ENCODE data around the gene SUSD5. TPM values are rescaled to one million over a fixed set of nuclear protein-coding genes. Genes with fewer than 3 reads are reported as not detected.
"Not testable (repeated sequence)": the region's sequence is repeated elsewhere in the genome, so short reads cannot be mapped to it uniquely, and the experiment has no call there.

SUSD5 gene
- total and polyA plus RNA-seq, 4 donors = 46.3 to 230 (median 140) TPM

DNA sequence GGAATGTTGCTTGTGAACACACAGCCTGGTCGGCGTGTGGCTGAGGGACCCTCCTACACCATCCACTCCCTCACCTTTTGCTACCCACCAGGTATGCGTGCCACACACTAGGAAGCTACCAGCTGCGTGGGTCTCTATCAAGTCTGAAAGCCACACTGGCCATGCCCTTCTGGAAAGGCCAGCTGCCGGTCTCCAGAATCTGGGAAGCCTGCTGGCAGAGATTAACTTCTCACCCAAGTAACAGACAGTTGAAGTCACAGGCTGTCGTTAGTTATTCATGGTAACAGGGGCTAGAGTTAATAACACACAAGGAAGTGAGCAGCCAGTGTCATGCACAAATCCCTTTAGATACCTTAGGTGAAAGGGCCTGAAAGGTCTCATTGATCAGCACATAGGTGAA lies 48.1 kb downstream of the SUSD5 start:
- Histone ChIP-seq H3K4me3 (ENCODE audit: low read length in 2 of 2) (no peak overlapping the region), H3K36me3 (ENCODE audit: control insufficient read depth in 1 of 2, insufficient read depth in 2 of 2, low read length in 1 of 2) (peaks cover 0 to 1% of the 10 kb centered on the region in 2 donors), H3K9me3 (ENCODE audit: control insufficient read depth, low read length) (no peaks in the 10 kb centered on the region), H3K4me1 (ENCODE audit: control insufficient read depth in 1 of 2, insufficient read depth in 2 of 2, low read length in 2 of 2) (peaks cover 4 to 7% of the 10 kb centered on the region in 2 donors), H3K27ac (ENCODE audit: low read depth in 1 of 2, low read length in 2 of 2) (peak overlapping the region; percentile 39 to 55), H3K27me3 (ENCODE audit: control insufficient read depth in 1 of 2, insufficient read depth in 2 of 2, low read length in 1 of 2) (no peaks in the 10 kb centered on the region)
- ATAC-seq (ENCODE audit: low FRiP score) = no peak
- 66 to 69% methylated on average over 6 of the region's 6 CpGs for WGBS, 2 donors
- no peak for DNase-seq
- intact Hi-C loops (cut with DNase I) = no loop called here

DNA sequence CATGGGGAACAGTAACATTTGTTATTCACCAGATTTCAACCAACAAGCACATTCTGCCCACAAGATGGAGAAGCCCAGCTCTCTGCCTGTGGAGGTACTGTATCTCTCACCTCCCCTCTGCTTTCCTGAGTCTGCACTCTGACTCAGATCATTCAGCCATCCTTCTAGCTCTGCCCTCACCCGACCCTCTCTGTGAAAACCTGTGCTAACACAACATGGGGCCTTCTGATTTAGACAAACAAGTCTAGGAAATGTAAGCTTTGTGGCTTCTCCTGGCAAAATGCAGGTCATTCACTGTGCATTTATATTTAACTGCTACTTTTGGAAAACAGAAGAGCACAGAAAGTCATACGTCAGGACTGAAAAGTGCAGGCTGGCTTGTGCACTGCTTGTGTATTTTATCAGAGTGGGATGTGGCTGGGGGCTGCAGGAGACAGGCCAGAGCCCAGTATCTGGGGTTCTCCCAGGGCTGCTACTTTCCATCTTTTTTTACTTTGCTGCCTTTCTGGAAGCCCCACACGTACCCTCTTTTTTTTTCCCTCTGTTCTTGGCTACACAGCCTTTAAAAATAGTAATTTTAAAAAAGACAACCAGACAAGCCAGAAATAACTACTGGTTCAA lies 50.8 kb downstream of the SUSD5 start:
- 2 to 5% methylated on average over 3 of the region's 3 CpGs for WGBS, 2 donors
- intact Hi-C loops (cut with DNase I) = loop anchor here in 1 of 2 donors (5.0 kb wide), 1 partner anchor 34 kb away; no protein-coding TSS in a partner anchor
- no peak overlapping the region for H3K4me3 ChIP-seq (ENCODE audit: low read length in 2 of 2)
- ATAC-seq (ENCODE audit: low FRiP score) = peak; percentile 73
- no peaks in the 10 kb centered on the region for H3K27me3 ChIP-seq (ENCODE audit: control insufficient read depth in 1 of 2, insufficient read depth in 2 of 2, low read length in 1 of 2)
- H3K4me1 ChIP-seq (ENCODE audit: control insufficient read depth in 1 of 2, insufficient read depth in 2 of 2, low read length in 2 of 2) = peaks cover 0 to 4% of the 10 kb centered on the region in 2 donors
- H3K9me3 ChIP-seq (ENCODE audit: control insufficient read depth, low read length) = no peaks in the 10 kb centered on the region
- no peaks in the 10 kb centered on the region for H3K36me3 ChIP-seq (ENCODE audit: control insufficient read depth in 1 of 2, insufficient read depth in 2 of 2, low read length in 1 of 2)
- DNase-seq = no peak
- H3K27ac ChIP-seq (ENCODE audit: low read depth in 1 of 2, low read length in 2 of 2) = peak overlapping the region; percentile 73 to 93

DNA sequence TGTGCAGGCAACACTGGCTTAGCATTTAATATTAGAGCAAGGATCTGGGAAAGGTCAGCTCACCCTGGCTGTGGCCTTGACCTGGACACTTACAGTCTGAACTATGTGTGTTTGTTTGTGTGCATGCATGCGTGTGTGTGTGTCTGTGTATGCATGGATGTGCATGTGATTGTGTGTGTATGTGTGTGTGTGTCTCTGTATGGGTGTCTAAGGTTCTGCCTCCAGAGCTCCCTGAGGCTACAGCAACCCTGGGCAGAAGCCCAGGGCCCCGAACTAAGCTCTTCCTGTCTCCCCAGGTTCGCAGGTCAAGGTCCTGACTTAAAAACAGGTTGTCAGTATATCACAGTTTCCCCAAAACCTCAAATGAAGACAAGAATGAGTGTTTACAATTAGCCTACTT lies 51.3 kb downstream of the SUSD5 start:
- H3K4me3 ChIP-seq (ENCODE audit: low read length in 2 of 2) = no peak overlapping the region
- no peaks in the 10 kb centered on the region for H3K9me3 ChIP-seq (ENCODE audit: control insufficient read depth, low read length)
- peaks cover 0 to 4% of the 10 kb centered on the region in 2 donors for H3K4me1 ChIP-seq (ENCODE audit: control insufficient read depth in 1 of 2, insufficient read depth in 2 of 2, low read length in 2 of 2)
- no peaks in the 10 kb centered on the region for H3K27me3 ChIP-seq (ENCODE audit: control insufficient read depth in 1 of 2, insufficient read depth in 2 of 2, low read length in 1 of 2)
- peak; percentile 31 for ATAC-seq (ENCODE audit: low FRiP score)
- no peaks in the 10 kb centered on the region for H3K36me3 ChIP-seq (ENCODE audit: control insufficient read depth in 1 of 2, insufficient read depth in 2 of 2, low read length in 1 of 2)
- intact Hi-C loops (cut with DNase I) = loop anchor here in 1 of 2 donors (5.0 kb wide), 1 partner anchor 35 kb away; no protein-coding TSS in a partner anchor
- DNase-seq = no peak
- WGBS, 2 donors = 55 to 59% methylated on average over 3 of the region's 3 CpGs
- peak overlapping the region; percentile 66 to 93 for H3K27ac ChIP-seq (ENCODE audit: low read depth in 1 of 2, low read length in 2 of 2)

DNA sequence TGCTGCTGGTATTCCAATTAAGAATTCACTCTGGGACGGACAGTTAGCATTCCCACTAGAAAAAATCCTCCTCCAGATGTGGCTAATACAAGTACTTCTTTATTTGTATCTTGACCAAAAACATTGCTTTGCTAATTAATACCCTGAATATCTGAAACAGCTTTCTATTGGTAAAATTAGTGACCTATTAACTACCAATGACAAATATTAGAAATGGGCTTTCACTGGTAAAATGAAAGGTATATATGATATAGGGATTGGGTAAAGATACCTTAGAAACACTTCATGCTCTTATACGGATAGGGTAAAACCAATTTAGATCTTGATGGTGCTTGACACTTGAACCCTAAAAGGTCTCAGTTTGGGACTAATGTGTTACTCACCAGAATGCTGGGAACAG lies 52.5 kb downstream of the SUSD5 start:
- H3K27ac ChIP-seq (ENCODE audit: low read depth in 1 of 2, low read length in 2 of 2) = peak overlapping the region; percentile 3 to 84
- 87 to 92% methylated on average over 2 of the region's 2 CpGs for WGBS, 2 donors
- DNase-seq (no peak), ATAC-seq (ENCODE audit: low FRiP score) (no peak)
- no peaks in the 10 kb centered on the region for H3K27me3 ChIP-seq (ENCODE audit: control insufficient read depth in 1 of 2, insufficient read depth in 2 of 2, low read length in 1 of 2)
- no peaks in the 10 kb centered on the region for H3K36me3 ChIP-seq (ENCODE audit: control insufficient read depth in 1 of 2, insufficient read depth in 2 of 2, low read length in 1 of 2)
- intact Hi-C loops (cut with DNase I) = loop anchor here in 1 of 2 donors (5.0 kb wide), 1 partner anchor 36 kb away; no protein-coding TSS in a partner anchor
- H3K9me3 ChIP-seq (ENCODE audit: control insufficient read depth, low read length) = no peaks in the 10 kb centered on the region
- peaks cover 0 to 4% of the 10 kb centered on the region in 2 donors for H3K4me1 ChIP-seq (ENCODE audit: control insufficient read depth in 1 of 2, insufficient read depth in 2 of 2, low read length in 2 of 2)
- H3K4me3 ChIP-seq (ENCODE audit: low read length in 2 of 2) = no peak overlapping the region

DNA sequence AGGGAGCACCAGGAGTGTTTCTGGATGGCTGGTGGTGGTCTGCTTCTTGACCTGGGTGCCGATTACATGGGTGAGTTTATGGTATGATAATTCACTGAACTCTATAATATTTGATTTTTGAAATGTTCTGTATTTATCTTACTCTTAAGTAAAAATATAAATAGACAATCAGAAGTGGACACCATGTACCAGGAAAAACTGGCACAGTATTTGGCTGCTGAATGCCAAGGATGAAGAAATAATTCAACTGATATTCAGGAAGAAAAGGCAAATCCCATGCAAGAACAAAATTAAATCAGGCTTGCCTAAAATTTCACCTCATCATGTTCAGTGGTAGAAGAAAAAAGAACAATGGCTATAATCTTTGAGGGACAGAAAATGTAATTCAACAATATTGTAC lies 53.2 kb downstream of the SUSD5 start:
- DNase-seq (no peak), ATAC-seq (ENCODE audit: low FRiP score) (no peak)
- Histone ChIP-seq H3K4me3 (ENCODE audit: low read length in 2 of 2) (no peak overlapping the region), H3K4me1 (ENCODE audit: control insufficient read depth in 1 of 2, insufficient read depth in 2 of 2, low read length in 2 of 2) (peaks cover 0 to 4% of the 10 kb centered on the region in 2 donors), H3K27me3 (ENCODE audit: control insufficient read depth in 1 of 2, insufficient read depth in 2 of 2, low read length in 1 of 2) (no peaks in the 10 kb centered on the region), H3K9me3 (ENCODE audit: control insufficient read depth, low read length) (no peaks in the 10 kb centered on the region), H3K27ac (ENCODE audit: low read depth in 1 of 2, low read length in 2 of 2) (peak overlapping the region; percentile 46 to 85), H3K36me3 (ENCODE audit: control insufficient read depth in 1 of 2, insufficient read depth in 2 of 2, low read length in 1 of 2) (no peaks in the 10 kb centered on the region)
- 11 to 55% methylated on average over 1 of the region's 1 CpG for WGBS, 2 donors
- intact Hi-C loops (cut with DNase I) = loop anchor here in 1 of 2 donors (5.0 kb wide), 1 partner anchor 37 kb away; no protein-coding TSS in a partner anchor

DNA sequence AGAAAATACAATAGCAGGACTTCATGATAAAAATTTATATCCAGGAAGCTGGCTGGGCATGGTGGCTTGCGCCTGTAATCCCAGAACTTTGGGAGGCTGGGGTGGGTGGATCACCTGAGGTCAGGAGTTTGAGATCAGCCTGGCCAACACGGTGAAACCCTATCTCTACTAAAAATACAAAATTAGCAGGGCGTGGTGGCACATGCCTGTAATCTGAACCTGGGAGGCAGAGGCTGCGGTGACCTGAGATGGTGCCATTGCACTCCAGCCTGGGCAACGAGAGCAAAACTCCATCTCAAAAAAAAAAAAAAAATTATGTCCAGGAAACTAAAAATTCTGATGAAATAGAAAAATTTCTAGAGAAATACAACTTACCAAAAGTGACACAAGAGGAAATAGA lies 56.0 kb downstream of the SUSD5 start:
- H3K27ac ChIP-seq (ENCODE audit: low read depth in 1 of 2, low read length in 2 of 2); intact Hi-C loops (cut with DNase I); ATAC-seq (ENCODE audit: low FRiP score); H3K36me3 ChIP-seq (ENCODE audit: control insufficient read depth in 1 of 2, insufficient read depth in 2 of 2, low read length in 1 of 2); DNase-seq; H3K4me3 ChIP-seq (ENCODE audit: low read length in 2 of 2); H3K9me3 ChIP-seq (ENCODE audit: control insufficient read depth, low read length); H3K4me1 ChIP-seq (ENCODE audit: control insufficient read depth in 1 of 2, insufficient read depth in 2 of 2, low read length in 2 of 2); H3K27me3 ChIP-seq (ENCODE audit: control insufficient read depth in 1 of 2, insufficient read depth in 2 of 2, low read length in 1 of 2): not testable (repeated sequence)
- 89 to 93% methylated on average over 5 of the region's 5 CpGs for WGBS, 2 donors

DNA sequence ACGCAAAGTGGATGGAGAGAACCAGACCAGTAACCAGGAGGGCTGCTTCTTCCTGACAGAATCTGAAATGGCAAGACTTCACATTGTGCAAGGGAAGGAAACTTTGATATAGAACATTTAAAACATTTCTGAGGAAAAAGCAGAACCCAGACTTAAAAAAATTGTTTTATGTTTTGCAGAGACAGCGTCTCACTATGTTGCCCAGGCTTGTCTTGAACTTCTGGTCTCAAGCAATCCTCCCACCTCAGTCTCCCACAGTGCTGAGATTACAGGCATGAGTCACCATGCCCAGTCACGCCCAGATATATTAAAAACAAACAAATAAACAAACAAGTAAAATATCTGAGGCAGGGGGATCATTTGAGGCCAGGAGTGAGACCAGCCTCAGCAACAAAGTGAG lies 58.6 kb downstream of the SUSD5 start:
- intact Hi-C loops (cut with DNase I) = no loop called here
- Histone ChIP-seq H3K4me3 (ENCODE audit: low read length in 2 of 2) (no peak overlapping the region), H3K27ac (ENCODE audit: low read depth in 1 of 2, low read length in 2 of 2) (peak overlapping the region; percentile 6 to 69), H3K36me3 (ENCODE audit: control insufficient read depth in 1 of 2, insufficient read depth in 2 of 2, low read length in 1 of 2) (peaks cover 0 to 1% of the 10 kb centered on the region in 2 donors), H3K27me3 (ENCODE audit: control insufficient read depth in 1 of 2, insufficient read depth in 2 of 2, low read length in 1 of 2) (no peaks in the 10 kb centered on the region), H3K9me3 (ENCODE audit: control insufficient read depth, low read length) (no peaks in the 10 kb centered on the region), H3K4me1 (ENCODE audit: control insufficient read depth in 1 of 2, insufficient read depth in 2 of 2, low read length in 2 of 2) (peaks cover 2 to 8% of the 10 kb centered on the region in 2 donors)
- ATAC-seq (ENCODE audit: low FRiP score) (no peak), DNase-seq (no peak)
- WGBS, 2 donors = 85 to 87% methylated on average over 3 of the region's 3 CpGs

DNA sequence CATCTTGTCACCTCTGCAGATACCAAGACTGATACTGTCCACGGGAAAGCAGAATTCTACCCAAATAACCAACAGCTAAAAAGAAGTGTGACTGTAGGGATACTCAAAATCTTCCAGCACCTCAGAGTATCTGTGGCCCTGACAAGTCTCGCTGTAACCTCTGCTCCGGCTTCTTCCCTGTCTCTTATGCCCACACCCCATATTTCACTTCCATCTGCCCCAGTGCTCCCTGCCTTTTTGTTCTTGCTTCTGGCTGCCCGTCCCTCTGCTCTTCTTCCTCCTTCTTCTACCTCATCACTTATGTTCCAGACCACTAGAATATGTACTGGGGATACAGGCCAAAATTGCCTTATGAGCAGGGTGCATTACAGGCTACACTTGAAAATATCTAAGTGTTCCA lies 59.4 kb downstream of the SUSD5 start:
- Histone ChIP-seq H3K36me3 (ENCODE audit: control insufficient read depth in 1 of 2, insufficient read depth in 2 of 2, low read length in 1 of 2) (peaks cover 0 to 1% of the 10 kb centered on the region in 2 donors), H3K4me3 (ENCODE audit: low read length in 2 of 2) (no peak overlapping the region), H3K27me3 (ENCODE audit: control insufficient read depth in 1 of 2, insufficient read depth in 2 of 2, low read length in 1 of 2) (no peaks in the 10 kb centered on the region), H3K27ac (ENCODE audit: low read depth in 1 of 2, low read length in 2 of 2) (no peak overlapping the region), H3K4me1 (ENCODE audit: control insufficient read depth in 1 of 2, insufficient read depth in 2 of 2, low read length in 2 of 2) (peaks cover 2 to 8% of the 10 kb centered on the region in 2 donors), H3K9me3 (ENCODE audit: control insufficient read depth, low read length) (no peaks in the 10 kb centered on the region)
- DNase-seq (no peak), ATAC-seq (ENCODE audit: low FRiP score) (no peak)
- intact Hi-C loops (cut with DNase I) = no loop called here
- WGBS, 2 donors = 91 to 96% methylated on average over 4 of the region's 4 CpGs

DNA sequence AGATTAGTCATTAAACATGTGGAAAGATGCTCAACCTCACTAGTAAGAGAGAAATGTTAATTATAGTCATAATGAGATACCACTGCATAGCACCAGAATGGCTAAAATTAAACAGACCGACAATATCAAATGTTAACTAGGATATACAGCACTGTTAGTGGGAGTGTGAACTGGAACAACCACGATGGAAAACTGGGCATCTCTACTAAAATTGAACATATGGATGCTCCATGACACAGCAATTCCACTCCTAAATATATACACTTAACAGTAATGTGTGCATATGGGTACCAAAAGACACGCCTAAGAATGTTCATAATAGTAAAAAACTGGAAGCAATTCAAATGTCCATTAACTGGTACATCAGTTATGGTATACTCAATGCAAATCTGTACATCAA lies 63.3 kb downstream of the SUSD5 start:
- Histone ChIP-seq H3K27me3 (ENCODE audit: control insufficient read depth in 1 of 2, insufficient read depth in 2 of 2, low read length in 1 of 2) (no peaks in the 10 kb centered on the region), H3K36me3 (ENCODE audit: control insufficient read depth in 1 of 2, insufficient read depth in 2 of 2, low read length in 1 of 2) (peaks cover 0 to 1% of the 10 kb centered on the region in 2 donors), H3K4me3 (ENCODE audit: low read length in 2 of 2) (no peak overlapping the region), H3K27ac (ENCODE audit: low read depth in 1 of 2, low read length in 2 of 2) (no peak overlapping the region), H3K9me3 (ENCODE audit: control insufficient read depth, low read length) (no peaks in the 10 kb centered on the region), H3K4me1 (ENCODE audit: control insufficient read depth in 1 of 2, insufficient read depth in 2 of 2, low read length in 2 of 2) (peaks cover 6 to 12% of the 10 kb centered on the region in 2 donors)
- WGBS, 2 donors = 80 to 85% methylated on average over 3 of the region's 3 CpGs
- ATAC-seq (ENCODE audit: low FRiP score) = no peak
- no peak for DNase-seq
- intact Hi-C loops (cut with DNase I) = no loop called here
